K562 (cell line): Measurements from ENCODE around the gene DRAXIN. TPM values are rescaled to one million over a fixed set of nuclear protein-coding genes. Genes with fewer than 3 reads are reported as not detected.

Experiments
- ASH1L ChIP-seq: fragments of 450-650 bp; IDR thresholded peaks from 2 replicates; pipeline ENCODE4 v1.6.1; 2018; ENCODE audit warnings: borderline replicate concordance, mild to moderate bottlenecking, low read depth; ENCODE audit not compliant: partially characterized antibody
- BRD4 ChIP-seq: fragments of 200-600 bp; sonication (generic); IDR thresholded peaks from 2 replicates; pipeline ENCODE4 v1.6.1; 2017; ENCODE audit warnings: inconsistent platforms
- CXXC5 ChIP-seq: fragments of 250-450 bp; sonication (Bioruptor Pico); IDR thresholded peaks from 2 replicates; pipeline ENCODE4 v1.8.0; 2022; ENCODE audit warnings: inconsistent platforms, mild to moderate bottlenecking, moderate library complexity
- E2F3 ChIP-seq: fragments of 250-450 bp; sonication (Bioruptor Pico); IDR thresholded peaks from 2 replicates; pipeline ENCODE4 v1.4.0; 2020; ENCODE audit warnings: mild to moderate bottlenecking
- ELF1 ChIP-seq: fragments of 200-800 bp; sonication (Bioruptor generic); IDR thresholded peaks from 2 replicates; pipeline ENCODE4 v1.6.1; 2016; ENCODE audit warnings: missing genetic modification characterization, missing compliant biosample characterization
- ESRRB ChIP-seq: fragments of 250-450 bp; sonication (Bioruptor Pico); IDR thresholded peaks from 2 replicates; pipeline ENCODE4 v1.5.0; 2020; ENCODE audit warnings: mild to moderate bottlenecking, moderate library complexity, borderline replicate concordance
- HDAC8 ChIP-seq: fragments of 450-650 bp; IDR thresholded peaks from 2 replicates; pipeline ENCODE4 v1.6.1; 2016; ENCODE audit warnings: mild to moderate bottlenecking, missing genetic modification characterization, moderate library complexity, missing compliant biosample characterization
- MEIS2 ChIP-seq: fragments of 450-650 bp; IDR thresholded peaks from 2 replicates; pipeline ENCODE4 v1.6.1; 2014; ENCODE audit warnings: mild to moderate bottlenecking; ENCODE audit not compliant: partially characterized antibody
- MYNN ChIP-seq, 2 experiments: sonication (generic); formaldehyde crosslinking in 1 of 2; IDR thresholded peaks; 2 replicates each; pipeline versions ENCODE4 v1.5.0 to v1.6.1; 2016 to 2020; ENCODE audit warnings: antibody characterized with exemption in 1 of 2, missing genetic modification reagents in 1 of 2
- NCOA1 ChIP-seq: fragments of 450-650 bp; IDR thresholded peaks from 2 replicates; pipeline ENCODE4 v1.6.1; 2016; ENCODE audit warnings: low read depth
- NCOA2 ChIP-seq, 2 experiments: fragments of 450-650 bp; IDR thresholded peaks; 2 replicates each; pipeline ENCODE4 v1.6.1; 2018; ENCODE audit warnings: mild to moderate bottlenecking in 2 of 2, moderate library complexity in 1 of 2; ENCODE audit not compliant: partially characterized antibody in 2 of 2
- POLR2AphosphoS2 ChIP-seq: IDR thresholded peaks from 2 replicates; pipeline ENCODE4 v1.6.1; 2012; ENCODE audit warnings: low read length, improper control_type of control experiment
- POLR2H ChIP-seq: IDR thresholded peaks from 2 replicates; pipeline ENCODE4 v1.6.1; 2016; ENCODE audit warnings: missing genetic modification characterization, low read depth, mild to moderate bottlenecking, control low read depth, missing compliant biosample characterization, moderate library complexity
- POLR3A ChIP-seq: IDR thresholded peaks from 2 replicates; pipeline ENCODE4 v1.6.1; 2011; ENCODE audit warnings: borderline replicate concordance, mild to moderate bottlenecking, moderate library complexity; ENCODE audit not compliant: insufficient read length, insufficient read depth; ENCODE audit errors: extremely low read depth
- POLR3G ChIP-seq: IDR thresholded peaks from 2 replicates; pipeline ENCODE4 v1.6.1; 2011; ENCODE audit not compliant: insufficient read length, insufficient replicate concordance; ENCODE audit errors: extremely low read depth
- TAF9B ChIP-seq: fragments of 450-650 bp; IDR thresholded peaks from 2 replicates; pipeline ENCODE4 v1.6.1; 2018; ENCODE audit warnings: mild to moderate bottlenecking; ENCODE audit not compliant: partially characterized antibody
- U2AF1 ChIP-seq: fragments of 200-400 bp; formaldehyde crosslinking; optimal IDR thresholded peaks from 2 replicates; pipeline ENCODE3; 2017; ENCODE audit warnings: mild to moderate bottlenecking, low read depth, low read length, moderate library complexity
- YBX1 ChIP-seq: fragments of 450-650 bp; IDR thresholded peaks from 2 replicates; pipeline ENCODE4 v1.7.1; 2016; ENCODE audit warnings: mild to moderate bottlenecking
- ZFP30 ChIP-seq: fragments of 250-450 bp; sonication (Bioruptor Pico); IDR thresholded peaks from 2 replicates; pipeline ENCODE4 v1.8.0; 2022; ENCODE audit warnings: moderate library complexity, mild to moderate bottlenecking, inconsistent platforms, borderline replicate concordance
- ZFPM2 ChIP-seq: fragments of 250-450 bp; sonication (Bioruptor Pico); IDR thresholded peaks from 2 replicates; pipeline ENCODE4 v1.5.1; 2022; ENCODE audit warnings: mild to moderate bottlenecking
- ZNF3 ChIP-seq: fragments of 250-450 bp; sonication (Bioruptor Pico); IDR thresholded peaks from 2 replicates; pipeline ENCODE4 v1.5.0; 2021; ENCODE audit warnings: mild to moderate bottlenecking, moderate library complexity
- ZZZ3 ChIP-seq: fragments of 450-650 bp; IDR thresholded peaks from 2 replicates; pipeline ENCODE4 v1.6.1; 2016; ENCODE audit warnings: antibody characterized with exemption, mild to moderate bottlenecking, moderate library complexity
- polyA plus RNA-seq, 8 experiments: library from polyadenylated mRNA; depleted of rRNA in 4 of 8; stranded (reverse) in 5 of 8; unstranded in 3 of 8; fragments of >200 nt; fragmentation: Nextera tagmentation in 2 of 8; fragmentation: Illumina TruSeq in 1 of 8; extraction: Ambion mirVana in 2 of 8; extraction: Trizol in 1 of 8; gene quantifications; 2 replicates each; pipeline versions ENCODE4 v1.2.1 to v1.2.3, GENCODE V29; 2011 to 2014; ENCODE audit warnings: inconsistent platforms in 1 of 8, missing spikeins in 1 of 8
- total RNA-seq, 7 experiments: library from RNA; depleted of rRNA in 6 of 7; stranded (reverse); fragments of >200 nt in 6 of 7; fragmentation: Illumina TruSeq in 2 of 7; extraction: Trizol in 2 of 7; gene quantifications; 2 replicates each; pipeline versions ENCODE4 v1.2.1 to v1.2.3, GENCODE V29; 2011 to 2021; ENCODE audit warnings: low replicate concordance in 1 of 7
- TF ChIP-seq, protein P1 (sequence below), 2 experiments: fragments of 150-350 bp in 1 of 2; IDR thresholded peaks; 2 replicates each; pipeline ENCODE4 v1.6.1; 2012 to 2016; ENCODE audit warnings: low read depth in 2 of 2, low read length in 2 of 2, mild to moderate bottlenecking in 1 of 2, moderate library complexity in 1 of 2
- TF ChIP-seq, protein P2 (sequence below): fragments of 450-650 bp; IDR thresholded peaks from 2 replicates; pipeline ENCODE4 v1.6.1; 2016; ENCODE audit warnings: borderline replicate concordance

The DRAXIN gene
- total and polyA plus RNA-seq, 9 of the 15 experiments (the other 6 are each of a cell fraction or from before 2014, with no cell fraction given), result 0.01 to 0.04 (median 0.01) TPM; not detected in 6

DNA sequence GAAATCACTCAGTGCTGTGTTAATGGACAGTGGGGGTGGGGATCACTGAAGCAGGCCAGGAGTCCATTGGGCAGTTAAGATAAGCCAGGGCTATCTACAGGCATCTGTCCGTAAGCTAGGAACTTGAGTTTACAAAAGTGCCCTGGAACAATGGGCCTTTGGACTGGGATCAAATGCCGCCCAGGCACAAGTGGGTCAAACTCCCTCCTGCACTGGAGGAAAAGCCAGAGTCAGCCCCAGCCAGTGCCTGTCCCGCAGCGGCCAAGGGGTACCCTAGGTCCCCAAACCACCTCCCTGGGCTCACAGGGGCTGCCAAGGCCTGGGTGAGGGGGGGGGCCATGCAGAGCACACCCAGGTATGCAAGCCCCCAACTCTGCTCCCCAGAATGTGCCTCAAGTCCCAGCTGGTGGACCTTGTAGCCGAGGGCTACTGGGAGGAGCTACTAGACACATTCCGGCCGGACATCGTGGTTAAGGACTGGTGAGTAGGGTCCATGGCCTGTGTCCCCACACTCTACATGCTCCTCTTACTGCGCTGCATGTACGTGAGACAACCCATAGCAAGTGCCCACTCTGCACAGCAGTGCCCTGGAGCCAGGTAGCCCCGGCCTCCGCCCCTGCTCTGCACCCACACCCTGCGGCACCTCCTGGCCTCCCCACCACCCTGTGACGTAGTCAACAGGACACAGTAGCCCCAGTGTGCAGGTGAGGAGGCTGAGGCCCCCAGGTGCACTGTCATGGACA, 19.8 kb upstream of the DRAXIN start (continued):
- TF ChIP-seq ZNF3, result no peak
- TF ChIP-seq U2AF1, result no peak
- TF ChIP-seq HDAC8 (tag), result no peak
- TF ChIP-seq, protein P1, sequence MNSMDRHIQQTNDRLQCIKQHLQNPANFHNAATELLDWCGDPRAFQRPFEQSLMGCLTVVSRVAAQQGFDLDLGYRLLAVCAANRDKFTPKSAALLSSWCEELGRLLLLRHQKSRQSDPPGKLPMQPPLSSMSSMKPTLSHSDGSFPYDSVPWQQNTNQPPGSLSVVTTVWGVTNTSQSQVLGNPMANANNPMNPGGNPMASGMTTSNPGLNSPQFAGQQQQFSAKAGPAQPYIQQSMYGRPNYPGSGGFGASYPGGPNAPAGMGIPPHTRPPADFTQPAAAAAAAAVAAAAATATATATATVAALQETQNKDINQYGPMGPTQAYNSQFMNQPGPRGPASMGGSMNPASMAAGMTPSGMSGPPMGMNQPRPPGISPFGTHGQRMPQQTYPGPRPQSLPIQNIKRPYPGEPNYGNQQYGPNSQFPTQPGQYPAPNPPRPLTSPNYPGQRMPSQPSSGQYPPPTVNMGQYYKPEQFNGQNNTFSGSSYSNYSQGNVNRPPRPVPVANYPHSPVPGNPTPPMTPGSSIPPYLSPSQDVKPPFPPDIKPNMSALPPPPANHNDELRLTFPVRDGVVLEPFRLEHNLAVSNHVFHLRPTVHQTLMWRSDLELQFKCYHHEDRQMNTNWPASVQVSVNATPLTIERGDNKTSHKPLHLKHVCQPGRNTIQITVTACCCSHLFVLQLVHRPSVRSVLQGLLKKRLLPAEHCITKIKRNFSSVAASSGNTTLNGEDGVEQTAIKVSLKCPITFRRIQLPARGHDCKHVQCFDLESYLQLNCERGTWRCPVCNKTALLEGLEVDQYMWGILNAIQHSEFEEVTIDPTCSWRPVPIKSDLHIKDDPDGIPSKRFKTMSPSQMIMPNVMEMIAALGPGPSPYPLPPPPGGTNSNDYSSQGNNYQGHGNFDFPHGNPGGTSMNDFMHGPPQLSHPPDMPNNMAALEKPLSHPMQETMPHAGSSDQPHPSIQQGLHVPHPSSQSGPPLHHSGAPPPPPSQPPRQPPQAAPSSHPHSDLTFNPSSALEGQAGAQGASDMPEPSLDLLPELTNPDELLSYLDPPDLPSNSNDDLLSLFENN (IDR thresholded peaks at IDR 0.05; ENCODE audit: low read depth in 2 of 2, low read length in 2 of 2), result peak in 1 of 2 experiments; percentile 87; a peak in 2 of 4 replicates
- TF ChIP-seq TAF9B, result no peak
- no peak; the same call in 1 of the 2 replicates for TF ChIP-seq ELF1 (tag)
- peak; percentile 91 for TF ChIP-seq MEIS2
- TF ChIP-seq YBX1, result no peak
- TF ChIP-seq ASH1L, result no peak
- TF ChIP-seq NCOA2 (IDR thresholded peaks at IDR 0.05; ENCODE audit: partially characterized antibody in 2 of 2), result no peak
- TF ChIP-seq POLR2H (tag), result no peak
- TF ChIP-seq E2F3 (CRISPR knock-in tag), result no peak
- peak; percentile 69; the same call in 1 of the 2 replicates for TF ChIP-seq MYNN (IDR thresholded peaks at IDR 0.05)
- no peak for TF ChIP-seq MYNN (CRISPR knock-in tag; IDR thresholded peaks at IDR 0.05)
- peak; percentile 53 for TF ChIP-seq CXXC5 (CRISPR knock-in tag)
- TF ChIP-seq, protein P2, sequence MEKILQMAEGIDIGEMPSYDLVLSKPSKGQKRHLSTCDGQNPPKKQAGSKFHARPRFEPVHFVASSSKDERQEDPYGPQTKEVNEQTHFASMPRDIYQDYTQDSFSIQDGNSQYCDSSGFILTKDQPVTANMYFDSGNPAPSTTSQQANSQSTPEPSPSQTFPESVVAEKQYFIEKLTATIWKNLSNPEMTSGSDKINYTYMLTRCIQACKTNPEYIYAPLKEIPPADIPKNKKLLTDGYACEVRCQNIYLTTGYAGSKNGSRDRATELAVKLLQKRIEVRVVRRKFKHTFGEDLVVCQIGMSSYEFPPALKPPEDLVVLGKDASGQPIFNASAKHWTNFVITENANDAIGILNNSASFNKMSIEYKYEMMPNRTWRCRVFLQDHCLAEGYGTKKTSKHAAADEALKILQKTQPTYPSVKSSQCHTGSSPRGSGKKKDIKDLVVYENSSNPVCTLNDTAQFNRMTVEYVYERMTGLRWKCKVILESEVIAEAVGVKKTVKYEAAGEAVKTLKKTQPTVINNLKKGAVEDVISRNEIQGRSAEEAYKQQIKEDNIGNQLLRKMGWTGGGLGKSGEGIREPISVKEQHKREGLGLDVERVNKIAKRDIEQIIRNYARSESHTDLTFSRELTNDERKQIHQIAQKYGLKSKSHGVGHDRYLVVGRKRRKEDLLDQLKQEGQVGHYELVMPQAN, result no peak
- no peak for TF ChIP-seq POLR3G
- no peak for TF ChIP-seq ZFP30 (CRISPR knock-in tag)
- no peak for TF ChIP-seq ZFPM2 (CRISPR knock-in tag)
- TF ChIP-seq ZZZ3, result no peak
- no peak for TF ChIP-seq ESRRB (CRISPR knock-in tag)
- no peak for TF ChIP-seq BRD4
- TF ChIP-seq POLR2AphosphoS2, result peak; percentile 30; the same call in 1 of the 2 replicates
- TF ChIP-seq NCOA1, result 0 out of 2 replicates have a peak, but pooled peaks have one; percentile 47
- TF ChIP-seq POLR3A, result no peak
